Measurements from ENCODE around the gene GRID1.
"Not testable (repeated sequence)": the region's sequence is repeated elsewhere in the genome, so short reads cannot be mapped to it uniquely, and the experiment has no call there.

GRID1 gene

DNA sequence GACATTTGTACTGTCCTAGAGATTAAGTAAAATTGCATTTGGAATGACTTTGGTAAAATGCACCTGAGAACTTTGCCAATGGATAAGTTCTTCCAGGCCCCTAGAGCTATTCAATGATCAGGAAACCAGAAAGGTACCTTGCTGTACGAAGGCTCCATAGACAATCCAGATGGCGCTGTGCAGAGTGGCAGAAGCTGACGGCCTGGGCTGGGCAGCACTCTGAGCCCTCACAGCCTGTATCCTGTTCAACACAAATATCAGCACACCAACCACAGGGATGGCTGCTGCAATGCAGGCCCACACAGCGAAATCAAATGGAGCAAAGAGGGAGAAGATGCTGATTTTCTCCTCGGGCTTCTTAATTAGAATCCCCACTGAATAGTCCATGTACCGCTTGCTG, 642.4 kb downstream of the GRID1 start:
- no peaks in the 10 kb centered on the region for H3K9me3 ChIP-seq
- no peak overlapping the region for H3K4me2 ChIP-seq
- no peak overlapping the region for H3K9ac ChIP-seq
- no peaks in the 10 kb centered on the region for H4K20me1 ChIP-seq
- no peak overlapping the region for H3K4me3 ChIP-seq
- H3K27ac ChIP-seq, result no peak overlapping the region
- no peaks in the 10 kb centered on the region for H3K36me3 ChIP-seq
- no peak for TF ChIP-seq Cebpa-rat (IDR thresholded peaks at IDR 0.05)
- H3K27me3 ChIP-seq, result no peaks in the 10 kb centered on the region
- H3K4me1 ChIP-seq, result no peaks in the 10 kb centered on the region

DNA sequence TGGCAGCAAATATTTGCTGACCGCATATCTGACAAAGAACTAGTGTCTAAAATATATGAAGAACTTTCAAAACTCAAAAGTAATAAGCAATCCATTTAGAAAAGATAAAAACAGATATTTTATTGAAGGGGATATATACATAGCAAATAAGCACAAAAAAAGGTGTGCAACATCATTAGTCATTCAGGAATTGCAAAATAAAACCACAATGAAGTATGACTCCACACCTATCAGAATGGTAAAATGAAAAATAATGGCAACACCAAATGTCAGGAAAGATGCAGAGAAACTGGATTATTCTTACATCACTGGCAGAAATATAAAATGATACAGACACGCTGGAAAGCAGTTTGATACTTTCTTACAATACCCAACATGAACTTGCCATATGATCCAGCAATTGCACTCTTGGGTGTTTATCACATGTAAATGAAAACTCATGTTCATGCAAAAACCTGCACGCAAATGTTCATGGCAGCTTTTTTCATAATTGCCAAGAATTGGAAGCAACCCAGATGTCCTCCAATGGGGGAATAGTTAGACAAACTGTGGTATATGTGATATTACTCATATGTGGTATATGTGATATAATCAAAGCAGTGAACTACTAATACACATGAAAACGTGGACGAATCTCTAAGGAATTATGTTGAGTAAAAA, 645.5 kb downstream of the GRID1 start:
- H3K27ac ChIP-seq, result no peak overlapping the region
- H3K4me3 ChIP-seq, result no peak overlapping the region
- H3K9ac ChIP-seq, result no peak overlapping the region
- H3K4me2 ChIP-seq, result no peak overlapping the region
- H3K27me3 ChIP-seq, result no peaks in the 10 kb centered on the region
- no peaks in the 10 kb centered on the region for H3K36me3 ChIP-seq
- H3K4me1 ChIP-seq, result no peaks in the 10 kb centered on the region
- H4K20me1 ChIP-seq, result no peaks in the 10 kb centered on the region
- no peak for TF ChIP-seq Cebpa-rat (IDR thresholded peaks at IDR 0.05)
- H3K9me3 ChIP-seq, result no peaks in the 10 kb centered on the region

DNA sequence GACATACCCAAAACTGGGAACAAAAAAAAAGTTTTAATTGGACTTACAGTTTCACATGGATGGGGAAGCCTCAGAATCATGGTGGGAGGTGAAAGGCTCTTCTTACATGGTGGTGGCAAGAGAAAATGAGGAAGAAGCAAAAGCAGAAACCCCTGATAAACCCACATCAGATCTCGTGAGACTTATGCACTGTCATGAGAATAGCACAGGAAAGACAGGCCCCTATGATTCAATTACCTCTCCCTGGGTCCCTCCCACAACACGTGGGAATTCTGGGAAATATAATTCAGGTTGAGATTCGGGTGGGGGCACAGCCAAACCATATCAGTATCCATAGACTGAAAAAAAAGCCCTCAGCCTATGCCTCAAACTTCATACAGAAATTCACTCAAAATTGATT, 647.2 kb downstream of the GRID1 start:
- H3K4me3 ChIP-seq, result no peak overlapping the region
- no peak for TF ChIP-seq Cebpa-rat (IDR thresholded peaks at IDR 0.05)
- H3K27me3 ChIP-seq, result no peaks in the 10 kb centered on the region
- no peak overlapping the region for H3K4me2 ChIP-seq
- H3K9ac ChIP-seq, result no peak overlapping the region
- no peak overlapping the region for H3K27ac ChIP-seq
- H3K4me1 ChIP-seq, result no peaks in the 10 kb centered on the region
- H4K20me1 ChIP-seq, result no peaks in the 10 kb centered on the region
- H3K9me3 ChIP-seq, result no peaks in the 10 kb centered on the region
- no peaks in the 10 kb centered on the region for H3K36me3 ChIP-seq

DNA sequence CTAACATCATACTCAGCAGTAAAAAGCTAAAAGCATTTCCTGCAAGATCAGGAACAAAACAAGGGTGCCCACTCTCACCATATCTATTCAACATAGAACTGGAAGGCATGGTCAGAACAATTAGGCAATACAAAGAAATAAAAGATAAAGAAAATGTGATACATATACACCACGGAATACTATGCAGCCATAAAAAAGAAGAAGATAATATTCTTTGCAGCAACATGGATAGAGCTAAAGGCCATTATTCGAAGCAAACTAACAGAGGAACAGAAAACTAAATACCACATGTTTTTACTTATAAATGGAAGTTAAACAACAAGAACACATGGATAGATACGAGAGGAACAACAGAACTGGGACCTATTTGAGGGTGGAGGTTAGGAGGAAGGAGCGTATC, 652.7 kb downstream of the GRID1 start:
- no peaks in the 10 kb centered on the region for H4K20me1 ChIP-seq
- H3K4me2 ChIP-seq, result no peak overlapping the region
- H3K4me1 ChIP-seq, result no peaks in the 10 kb centered on the region
- no peak overlapping the region for H3K9ac ChIP-seq
- no peaks in the 10 kb centered on the region for H3K27me3 ChIP-seq
- no peak overlapping the region for H3K27ac ChIP-seq
- no peaks in the 10 kb centered on the region for H3K36me3 ChIP-seq
- no peaks in the 10 kb centered on the region for H3K9me3 ChIP-seq
- no peak for TF ChIP-seq Cebpa-rat (IDR thresholded peaks at IDR 0.05)
- no peak overlapping the region for H3K4me3 ChIP-seq

DNA sequence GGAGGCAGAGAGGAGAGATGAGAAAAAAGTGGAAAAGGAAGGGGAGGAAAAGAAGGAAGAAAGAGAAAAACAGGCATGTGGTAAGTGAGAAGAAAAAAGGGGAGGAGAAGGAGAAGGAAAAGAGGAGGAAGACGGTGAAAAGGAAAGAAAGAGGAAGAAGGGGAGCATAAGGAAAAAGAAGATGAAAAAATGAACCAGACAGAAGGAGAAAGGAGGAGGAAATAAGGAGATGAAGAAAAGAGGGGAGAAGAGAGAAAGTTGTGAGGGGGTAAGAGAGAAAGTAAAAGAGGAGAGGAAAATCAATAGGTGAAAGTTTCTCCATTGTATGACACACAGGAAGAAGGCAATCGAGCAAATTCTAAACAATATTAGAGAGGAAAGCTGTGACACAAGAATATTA, 663.8 kb downstream of the GRID1 start:
- no peaks in the 10 kb centered on the region for H3K27me3 ChIP-seq
- H3K27ac ChIP-seq, result no peak overlapping the region
- H3K36me3 ChIP-seq, result no peaks in the 10 kb centered on the region

DNA sequence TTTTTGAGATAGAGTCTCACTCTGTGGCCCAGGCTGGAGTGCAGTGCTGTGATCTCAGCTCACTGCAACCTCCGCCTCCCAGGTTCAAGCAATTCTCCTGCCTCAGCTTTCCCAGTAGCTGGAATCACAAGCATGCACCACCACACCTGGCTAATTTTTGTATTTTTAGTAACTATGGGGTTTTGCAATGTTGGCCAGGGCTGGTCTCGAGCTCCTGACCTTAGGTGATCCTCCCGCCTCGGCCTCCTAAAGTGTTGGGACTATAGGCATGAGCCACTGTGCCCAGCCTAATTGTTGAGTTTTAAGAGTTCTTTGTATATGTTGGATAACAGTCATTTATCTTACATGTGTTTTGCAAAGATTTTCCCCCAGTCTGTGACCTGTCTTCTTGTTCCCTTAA, 667.5 kb downstream of the GRID1 start:
- H4K20me1 ChIP-seq, H3K9me3 ChIP-seq, H3K27me3 ChIP-seq, H3K27ac ChIP-seq, H3K4me1 ChIP-seq, H3K4me3 ChIP-seq, H3K9ac ChIP-seq, H3K4me2 ChIP-seq, H3K36me3 ChIP-seq: not testable (repeated sequence)

More for the DNA sequence above, 663.8 kb downstream of the GRID1 start:
- no peak overlapping the region for H3K4me2 ChIP-seq
- no peaks in the 10 kb centered on the region for H3K9me3 ChIP-seq
- no peak for TF ChIP-seq Cebpa-rat (IDR thresholded peaks at IDR 0.05)
- no peaks in the 10 kb centered on the region for H4K20me1 ChIP-seq
- no peaks in the 10 kb centered on the region for H3K4me1 ChIP-seq
- H3K9ac ChIP-seq, result no peak overlapping the region
- no peak overlapping the region for H3K4me3 ChIP-seq

DNA sequence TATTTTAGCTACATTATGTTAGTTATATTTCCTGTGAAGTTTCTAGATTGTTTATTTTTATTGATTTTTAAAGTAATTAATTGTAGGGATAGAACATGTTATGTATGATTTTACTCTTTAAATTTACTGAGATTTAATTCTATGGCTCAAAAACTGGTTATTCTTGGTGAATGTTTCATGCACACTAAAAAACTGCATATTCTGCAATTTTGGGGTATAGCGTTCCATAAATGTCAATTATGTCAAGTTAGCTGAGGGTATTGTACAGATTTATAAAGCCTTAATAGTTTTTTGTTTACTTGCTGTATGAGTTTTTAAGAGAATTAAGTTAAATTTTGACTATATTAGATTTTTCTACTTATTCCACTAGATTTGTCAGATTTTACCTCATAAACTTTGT, 669.7 kb downstream of the GRID1 start:
- Histone ChIP-seq H3K9ac (no peak overlapping the region), H3K27ac (no peak overlapping the region), H3K4me1 (no peaks in the 10 kb centered on the region), H3K4me2 (no peak overlapping the region), H3K27me3 (no peaks in the 10 kb centered on the region), H3K36me3 (no peaks in the 10 kb centered on the region), H3K4me3 (no peak overlapping the region), H3K9me3 (no peaks in the 10 kb centered on the region), H4K20me1 (no peaks in the 10 kb centered on the region)
- TF ChIP-seq Cebpa-rat (IDR thresholded peaks at IDR 0.05), result no peak

DNA sequence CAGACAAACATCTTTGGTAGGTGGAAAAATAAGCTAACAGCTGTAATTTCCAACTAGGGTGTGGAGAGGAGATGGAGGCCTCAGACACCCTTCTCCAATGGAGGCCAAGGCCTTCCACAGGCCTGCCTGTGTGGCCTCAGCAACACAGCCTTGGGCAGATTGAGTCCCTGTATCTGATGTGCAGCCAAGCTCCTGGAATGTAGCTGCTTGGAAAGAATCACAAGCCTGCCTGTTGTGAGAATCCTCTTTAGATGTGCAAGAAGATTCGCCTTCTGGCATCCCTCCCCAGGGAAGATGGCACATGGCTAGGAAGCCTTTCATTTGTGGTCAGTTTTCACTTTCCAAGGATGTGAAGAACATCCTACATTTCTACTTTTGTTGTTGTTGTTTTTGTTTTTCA, 684.0 kb downstream of the GRID1 start:
- no peak for TF ChIP-seq Cebpa-rat (IDR thresholded peaks at IDR 0.05)
- Histone ChIP-seq H3K4me2 (no peak overlapping the region), H4K20me1 (no peaks in the 10 kb centered on the region), H3K9me3 (no peaks in the 10 kb centered on the region), H3K27me3 (no peaks in the 10 kb centered on the region), H3K9ac (no peak overlapping the region), H3K4me1 (no peaks in the 10 kb centered on the region), H3K27ac (no peak overlapping the region), H3K36me3 (no peaks in the 10 kb centered on the region), H3K4me3 (no peak overlapping the region)

DNA sequence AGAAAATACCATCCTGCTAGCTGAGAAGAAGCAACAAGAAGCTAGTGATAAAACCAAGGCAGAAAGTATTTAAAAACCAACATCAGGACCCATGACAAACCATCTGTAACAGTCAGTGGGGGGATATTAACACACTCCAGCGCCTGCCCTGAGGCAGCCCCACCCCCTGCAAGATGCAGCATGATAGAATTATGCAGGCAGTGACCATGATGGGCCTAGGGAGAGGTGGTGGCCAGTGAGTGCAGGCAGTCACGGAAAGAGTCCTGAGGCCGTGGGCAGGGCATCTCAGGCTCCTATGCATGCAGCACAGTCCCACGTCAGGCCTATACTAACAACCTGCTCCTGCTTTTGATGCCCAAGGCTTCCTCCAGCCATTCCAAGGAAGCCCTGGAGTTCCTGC, 686.9 kb downstream of the GRID1 start:
- Histone ChIP-seq H3K36me3 (no peaks in the 10 kb centered on the region), H3K4me3 (no peak overlapping the region), H3K27me3 (no peaks in the 10 kb centered on the region), H3K4me1 (no peaks in the 10 kb centered on the region), H3K9me3 (no peaks in the 10 kb centered on the region), H4K20me1 (no peaks in the 10 kb centered on the region), H3K9ac (no peak overlapping the region), H3K27ac (no peak overlapping the region), H3K4me2 (no peak overlapping the region)
- no peak for TF ChIP-seq Cebpa-rat (IDR thresholded peaks at IDR 0.05)

DNA sequence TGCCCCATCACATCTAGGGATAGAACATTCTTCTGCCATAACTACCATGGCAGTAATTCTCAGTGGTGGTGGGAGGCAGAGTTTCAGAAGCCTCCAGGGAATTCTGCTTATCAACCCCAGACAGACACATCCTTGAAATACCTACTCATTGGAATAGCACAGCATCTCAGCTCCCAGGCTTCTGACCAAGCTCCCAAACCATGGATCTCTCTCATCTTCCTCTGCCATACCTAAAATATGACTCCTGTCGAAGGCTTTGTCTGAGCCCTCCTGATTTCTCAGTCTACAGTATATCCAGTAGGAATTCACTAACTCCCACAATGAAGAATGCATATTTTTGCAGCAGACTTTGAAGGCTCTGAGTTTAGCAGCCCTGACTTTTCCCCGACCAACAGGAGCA, 687.5 kb downstream of the GRID1 start:
- Histone ChIP-seq H3K4me3 (no peak overlapping the region), H3K27ac (no peak overlapping the region), H3K9ac (no peak overlapping the region), H3K4me1 (no peaks in the 10 kb centered on the region), H4K20me1 (no peaks in the 10 kb centered on the region), H3K4me2 (no peak overlapping the region), H3K36me3 (no peaks in the 10 kb centered on the region), H3K27me3 (no peaks in the 10 kb centered on the region), H3K9me3 (no peaks in the 10 kb centered on the region)
- TF ChIP-seq Cebpa-rat (IDR thresholded peaks at IDR 0.05), result no peak

DNA sequence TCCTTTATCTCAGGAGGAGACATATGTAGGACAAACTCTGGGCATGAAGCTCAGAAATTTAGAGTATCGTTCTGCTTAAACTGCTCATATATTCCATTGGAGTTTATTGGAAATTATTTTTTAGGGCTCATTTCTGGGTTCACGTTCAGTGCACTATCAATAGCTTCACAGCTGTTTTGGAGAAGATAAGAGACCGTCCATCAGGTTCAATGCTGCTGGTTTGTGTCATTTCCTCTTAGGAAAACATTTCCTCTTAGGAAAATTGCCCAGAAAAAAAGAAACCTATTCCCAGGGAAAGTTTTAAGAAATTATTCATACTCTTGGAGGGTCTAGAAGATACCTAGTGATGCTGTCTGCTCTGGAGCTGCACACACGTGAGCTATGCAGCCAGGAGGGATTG, 691.7 kb downstream of the GRID1 start:
- no peak for TF ChIP-seq Cebpa-rat (IDR thresholded peaks at IDR 0.05)
- H3K4me2 ChIP-seq, result no peak overlapping the region
- no peaks in the 10 kb centered on the region for H3K36me3 ChIP-seq

More for the DNA sequence above, 691.7 kb downstream of the GRID1 start:
- Histone ChIP-seq H3K27ac (no peak overlapping the region), H3K27me3 (no peaks in the 10 kb centered on the region), H3K4me3 (no peak overlapping the region), H3K9me3 (peaks cover 15% of the 10 kb centered on the region), H3K4me1 (no peaks in the 10 kb centered on the region), H4K20me1 (no peaks in the 10 kb centered on the region), H3K9ac (no peak overlapping the region)

Data from BLaER1 (cell line).